GM21515 (cell line): ENCODE data around the gene NFX1.
"Not testable (repeated sequence)": the region's sequence is repeated elsewhere in the genome, so short reads cannot be mapped to it uniquely, and the experiment has no call there.

ENCODE experiments used
- ATAC-seq: cut with Tn5 transposase; IDR thresholded peaks from one replicate; pipeline ENCODE4 v1.9.1; 2021; ENCODE audit not compliant: unreplicated experiment

NFX1 gene

GRCh38 chr9:33354651-33355211 lies 64.4 kb downstream of the NFX1 start:
- ATAC-seq, result no peak

GRCh38 chr9:33355933-33356332 lies 65.6 kb downstream of the NFX1 start:
- ATAC-seq, result no peak

GRCh38 chr9:33358641-33359040 lies 68.3 kb downstream of the NFX1 start:
- not testable (repeated sequence) for ATAC-seq

- ATAC-seq, result no peak
Observed at GRCh38 chr9:33364127-33364526, 73.8 kb downstream of the NFX1 start.

- not testable (repeated sequence) for ATAC-seq
Observed at GRCh38 chr9:33364814-33365213, 74.5 kb downstream of the NFX1 start.

- no peak for ATAC-seq
Observed at GRCh38 chr9:33366979-33367480, 76.7 kb downstream of the NFX1 start.

- no peak for ATAC-seq
Observed at GRCh38 chr9:33372900-33373299, 82.6 kb downstream of the NFX1 start.

GRCh38 chr9:33374190-33374589 lies 83.9 kb downstream of the NFX1 start:
- no peak for ATAC-seq

- no peak for ATAC-seq
Observed at GRCh38 chr9:33374634-33375237, 84.4 kb downstream of the NFX1 start.

- no peak for ATAC-seq
Observed at GRCh38 chr9:33375238-33375840, 85.0 kb downstream of the NFX1 start.

GRCh38 chr9:33375841-33376321 lies 85.6 kb downstream of the NFX1 start:
- no peak for ATAC-seq

- ATAC-seq, result no peak
Observed at GRCh38 chr9:33377089-33377715, 86.9 kb downstream of the NFX1 start.

- no peak for ATAC-seq
Observed at GRCh38 chr9:33378121-33378795, 87.9 kb downstream of the NFX1 start.

GRCh38 chr9:33379666-33380389 lies 89.5 kb downstream of the NFX1 start:
- no peak for ATAC-seq

- ATAC-seq, result no peak
Observed at GRCh38 chr9:33380390-33381094, 90.2 kb downstream of the NFX1 start.

- no peak for ATAC-seq
Observed at GRCh38 chr9:33381231-33381791, 91.0 kb downstream of the NFX1 start.

- not testable (repeated sequence) for ATAC-seq
Observed at GRCh38 chr9:33382397-33382796, 92.1 kb downstream of the NFX1 start.

GRCh38 chr9:33383396-33383795 lies 93.1 kb downstream of the NFX1 start:
- not testable (repeated sequence) for ATAC-seq

GRCh38 chr9:33385536-33385935 lies 95.2 kb downstream of the NFX1 start:
- ATAC-seq, result not testable (repeated sequence)
